ENCODE results near the gene PLCG1. TPM values are rescaled to one million over a fixed set of nuclear protein-coding genes. Genes with fewer than 3 reads are reported as not detected.

The PLCG1 gene
- total and polyA plus RNA-seq, 2 of the 8 experiments (the other 6 are each of a cell fraction or from before 2014, with no cell fraction given), result 103 to 154 TPM

GRCh38 chr20:41108531-41108930, 28.8 kb upstream of the PLCG1 start (continued):
- TF ChIP-seq CHD7 (IDR thresholded peaks at IDR 0.05; ENCODE audit: insufficient replicate concordance, low read length), result no peak
- TF ChIP-seq PHF8 (conservative IDR thresholded peaks at IDR 0.05; ENCODE audit: low read depth, low read length), result no peak
- no peak for TF ChIP-seq KDM5A (IDR thresholded peaks at IDR 0.05; ENCODE audit: low read length)
- no peak for TF ChIP-seq EZH2 (IDR thresholded peaks at IDR 0.05; ENCODE audit: low read depth, low read length, severe bottlenecking)
